WI38 (cell line): ENCODE data around the gene HSPBP1.
A peak's percentile ranks its signal among the peaks of the same experiment; 100 is the strongest.

Experiments used
- H3K4me3 ChIP-seq: 2 replicates; pipeline ENCODE4 v1.5.1; 2011; ENCODE audit warnings: low read depth, mild to moderate bottlenecking, control low read depth, low read length
- TF ChIP-seq, protein P1 (sequence below): IDR thresholded peaks from 2 replicates; pipeline ENCODE4 v1.5.1; 2012; ENCODE audit warnings: low read depth, mild to moderate bottlenecking, control low read depth, low read length

Gene HSPBP1

DNA sequence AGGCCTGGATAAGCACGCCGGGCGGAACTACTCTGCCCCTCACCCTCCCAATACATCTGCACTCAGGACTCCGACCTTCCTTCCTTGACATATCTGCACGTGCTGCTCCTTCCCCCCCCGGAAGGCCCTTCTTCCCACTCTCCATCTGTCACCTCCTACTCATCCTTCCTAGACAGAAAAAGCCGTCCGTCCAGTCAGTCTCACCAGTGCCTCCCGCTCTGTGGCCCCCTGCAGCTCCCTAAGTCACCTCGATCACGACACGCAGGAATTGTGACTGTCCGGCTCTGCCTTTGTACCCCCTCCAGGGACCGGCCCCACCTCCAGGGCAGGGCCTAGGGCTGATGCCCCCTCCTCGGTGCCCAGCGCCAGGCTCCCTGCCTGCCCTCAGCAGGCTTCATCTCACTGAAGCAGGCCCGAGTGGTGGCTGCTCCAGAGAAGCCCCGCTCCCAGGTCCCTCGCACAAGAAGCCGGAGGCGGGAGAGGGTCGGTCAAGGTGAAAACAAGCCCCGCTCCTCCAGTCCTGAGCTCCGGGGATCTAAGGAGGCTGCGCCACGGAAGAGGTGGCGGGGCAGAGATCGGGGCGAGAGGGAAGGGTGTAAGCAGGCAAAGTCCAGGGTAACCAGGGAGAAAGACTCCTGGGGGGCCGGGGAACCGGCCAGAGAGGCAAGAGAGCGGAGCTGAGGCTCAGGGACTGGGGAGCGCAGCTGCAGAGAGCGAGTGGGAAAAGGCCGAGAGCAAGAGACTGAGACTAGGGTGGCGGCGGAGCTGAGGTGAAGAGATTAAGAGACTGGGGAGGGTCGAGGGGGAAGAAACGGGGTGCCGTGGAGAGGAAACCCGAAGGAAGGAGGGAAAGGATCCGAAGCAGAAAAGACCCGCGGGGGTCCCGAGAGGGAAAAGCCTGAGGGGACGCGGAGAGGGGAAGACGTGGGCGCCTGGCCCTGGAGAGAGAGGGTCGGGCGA, 22.2 kb downstream of the HSPBP1 start:
- TF ChIP-seq, protein P1, sequence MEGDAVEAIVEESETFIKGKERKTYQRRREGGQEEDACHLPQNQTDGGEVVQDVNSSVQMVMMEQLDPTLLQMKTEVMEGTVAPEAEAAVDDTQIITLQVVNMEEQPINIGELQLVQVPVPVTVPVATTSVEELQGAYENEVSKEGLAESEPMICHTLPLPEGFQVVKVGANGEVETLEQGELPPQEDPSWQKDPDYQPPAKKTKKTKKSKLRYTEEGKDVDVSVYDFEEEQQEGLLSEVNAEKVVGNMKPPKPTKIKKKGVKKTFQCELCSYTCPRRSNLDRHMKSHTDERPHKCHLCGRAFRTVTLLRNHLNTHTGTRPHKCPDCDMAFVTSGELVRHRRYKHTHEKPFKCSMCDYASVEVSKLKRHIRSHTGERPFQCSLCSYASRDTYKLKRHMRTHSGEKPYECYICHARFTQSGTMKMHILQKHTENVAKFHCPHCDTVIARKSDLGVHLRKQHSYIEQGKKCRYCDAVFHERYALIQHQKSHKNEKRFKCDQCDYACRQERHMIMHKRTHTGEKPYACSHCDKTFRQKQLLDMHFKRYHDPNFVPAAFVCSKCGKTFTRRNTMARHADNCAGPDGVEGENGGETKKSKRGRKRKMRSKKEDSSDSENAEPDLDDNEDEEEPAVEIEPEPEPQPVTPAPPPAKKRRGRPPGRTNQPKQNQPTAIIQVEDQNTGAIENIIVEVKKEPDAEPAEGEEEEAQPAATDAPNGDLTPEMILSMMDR: no peak
- H3K4me3 ChIP-seq: peak overlapping the region; percentile 74

DNA sequence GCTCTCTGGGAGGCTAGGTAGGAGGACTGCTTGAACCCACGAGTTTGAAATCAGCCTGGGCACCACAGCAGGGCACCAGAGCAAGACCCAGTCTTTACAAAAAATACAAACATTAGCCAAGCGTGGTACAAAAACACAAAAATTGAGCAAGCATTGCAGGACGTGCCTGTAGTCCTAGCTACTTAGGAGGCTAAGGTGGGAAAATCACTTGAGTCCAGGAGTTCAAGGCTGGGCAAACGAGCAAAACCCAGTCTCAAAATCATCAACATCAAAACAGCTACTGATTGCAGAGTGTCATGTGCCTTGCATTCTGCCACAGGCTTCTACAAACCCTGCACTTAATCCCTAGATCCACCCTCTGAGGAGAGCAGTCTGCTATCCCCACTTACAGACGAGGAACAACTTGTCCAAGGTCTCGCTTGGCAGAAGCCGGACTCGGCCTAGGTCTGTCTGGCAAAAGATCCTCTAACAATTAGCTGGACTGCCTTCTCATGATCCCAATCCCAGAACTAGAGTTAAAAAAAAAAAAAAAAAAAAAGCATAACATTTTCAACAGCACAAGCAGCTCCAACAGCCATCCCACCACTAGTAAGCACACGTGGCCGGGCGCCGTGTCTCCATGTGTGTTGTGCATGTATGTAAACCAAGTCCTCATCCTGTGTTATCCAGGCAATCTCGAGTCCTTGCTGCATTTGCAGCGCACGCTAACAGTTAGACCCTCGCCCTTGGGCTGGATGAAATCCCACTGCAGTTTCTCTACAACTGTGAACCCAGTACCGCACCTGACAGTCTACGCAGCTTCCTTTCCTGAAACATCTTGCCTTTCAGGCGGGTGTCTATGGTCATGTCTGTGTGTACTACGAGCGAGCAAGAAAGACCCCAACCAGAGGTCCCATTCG, 23.1 kb downstream of the HSPBP1 start:
- TF ChIP-seq, protein P1: no peak
- H3K4me3 ChIP-seq: peak overlapping the region; percentile 74

DNA sequence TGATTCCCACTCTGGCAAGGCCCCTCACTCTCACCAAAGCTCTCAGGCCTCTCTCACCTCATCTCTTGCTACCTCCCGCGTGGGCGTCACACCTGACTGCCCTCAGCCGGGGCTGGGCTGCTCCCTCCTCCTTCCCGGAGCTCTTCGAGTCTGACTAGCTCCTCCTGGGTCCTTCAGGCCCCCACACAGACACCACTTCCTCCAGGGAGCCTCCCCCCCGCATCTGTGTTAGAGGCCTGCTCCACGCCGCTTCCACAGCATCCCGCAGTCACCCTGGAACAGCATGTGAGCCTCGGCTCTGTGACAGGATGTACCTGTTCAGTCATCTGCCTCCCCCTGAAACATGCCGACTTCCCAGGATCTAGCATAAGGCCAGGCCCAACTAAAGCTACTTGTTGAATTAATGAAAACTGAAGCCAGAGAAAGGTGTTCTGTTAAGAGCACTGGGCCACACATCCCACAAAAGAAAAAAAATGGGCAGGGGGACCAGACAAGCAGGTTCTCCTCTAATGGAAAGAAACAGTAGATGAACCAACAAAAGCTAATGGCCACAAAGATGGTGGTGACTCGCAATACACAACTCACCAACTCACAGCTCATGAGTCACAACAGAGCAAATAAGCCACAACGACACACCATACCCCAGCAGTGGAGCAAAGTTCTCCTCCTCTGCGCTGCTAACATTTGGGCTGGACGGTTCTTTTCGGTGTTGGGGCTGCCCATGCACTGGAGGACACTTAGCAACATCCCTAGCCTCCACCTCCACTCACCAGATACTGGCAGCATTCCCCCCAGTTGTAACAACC, 24.1 kb downstream of the HSPBP1 start:
- TF ChIP-seq, protein P1: no peak
- 0 out of 2 replicates have a peak overlapping the region, but pooled peaks have one; percentile 9 for H3K4me3 ChIP-seq

DNA sequence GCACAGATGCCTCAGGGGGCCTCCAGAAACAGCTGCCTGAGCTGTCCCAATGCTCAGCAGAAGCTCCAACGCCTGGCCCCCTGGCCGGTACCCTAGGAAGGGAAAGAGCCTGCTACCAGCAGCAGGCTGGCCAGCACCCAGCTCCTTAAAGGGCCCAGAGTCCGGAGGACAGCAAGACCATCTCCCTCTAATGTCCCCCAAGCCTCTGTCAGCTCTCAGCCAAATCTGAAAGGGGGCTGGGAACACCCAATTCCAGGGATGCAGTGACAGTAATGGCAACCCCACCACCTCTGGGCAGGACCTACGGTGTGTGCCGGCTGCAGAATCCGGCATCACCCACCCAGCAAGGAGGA, 25.3 kb downstream of the HSPBP1 start:
- TF ChIP-seq, protein P1: no peak
- no peak overlapping the region for H3K4me3 ChIP-seq

DNA sequence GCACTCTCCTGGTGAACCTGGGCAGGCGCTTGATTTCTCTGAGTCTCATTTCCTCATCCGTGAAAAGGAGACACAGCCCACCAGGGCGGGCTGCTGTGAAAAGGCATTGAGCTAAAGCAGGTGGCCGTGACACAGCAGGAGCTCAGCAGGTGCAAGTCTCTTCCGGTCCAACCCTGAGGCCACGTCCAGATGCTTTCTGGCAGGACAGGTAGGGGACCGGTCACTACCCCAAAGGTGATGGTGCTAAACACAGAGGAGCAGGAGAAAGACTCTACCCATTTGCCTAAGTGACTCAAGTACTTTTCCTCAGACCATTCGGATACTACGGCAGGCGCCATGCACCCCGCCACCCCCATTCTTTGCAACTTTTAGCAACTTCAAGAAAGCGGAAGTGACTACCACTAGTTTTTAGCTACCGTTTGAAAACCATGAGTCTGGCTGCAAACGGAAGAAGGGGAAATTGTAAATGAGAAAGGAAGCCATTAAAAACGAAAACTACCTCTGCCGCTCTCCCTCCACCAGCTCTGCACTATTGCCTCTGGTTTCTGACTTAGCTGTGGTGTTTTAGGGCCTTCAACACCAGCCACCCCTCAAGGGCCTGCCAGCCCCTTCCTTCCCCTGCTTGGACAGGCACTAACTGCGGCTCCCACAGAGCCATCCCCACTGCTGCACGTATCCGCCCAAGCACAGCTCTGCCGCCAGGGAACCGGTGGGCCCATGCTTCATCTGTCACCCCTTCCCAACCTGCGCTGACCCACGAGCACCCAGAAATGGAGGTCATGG, 25.9 kb downstream of the HSPBP1 start:
- TF ChIP-seq, protein P1: no peak
- no peak overlapping the region for H3K4me3 ChIP-seq
